ENCODE measurements around the gene PRKCZ.

The PRKCZ gene
- long read RNA-seq, partial matches to known transcripts, result 23 of 62 reads
- long read RNA-seq, other reads (novel, unspliced or antisense), result 39 of 62 reads

DNA sequence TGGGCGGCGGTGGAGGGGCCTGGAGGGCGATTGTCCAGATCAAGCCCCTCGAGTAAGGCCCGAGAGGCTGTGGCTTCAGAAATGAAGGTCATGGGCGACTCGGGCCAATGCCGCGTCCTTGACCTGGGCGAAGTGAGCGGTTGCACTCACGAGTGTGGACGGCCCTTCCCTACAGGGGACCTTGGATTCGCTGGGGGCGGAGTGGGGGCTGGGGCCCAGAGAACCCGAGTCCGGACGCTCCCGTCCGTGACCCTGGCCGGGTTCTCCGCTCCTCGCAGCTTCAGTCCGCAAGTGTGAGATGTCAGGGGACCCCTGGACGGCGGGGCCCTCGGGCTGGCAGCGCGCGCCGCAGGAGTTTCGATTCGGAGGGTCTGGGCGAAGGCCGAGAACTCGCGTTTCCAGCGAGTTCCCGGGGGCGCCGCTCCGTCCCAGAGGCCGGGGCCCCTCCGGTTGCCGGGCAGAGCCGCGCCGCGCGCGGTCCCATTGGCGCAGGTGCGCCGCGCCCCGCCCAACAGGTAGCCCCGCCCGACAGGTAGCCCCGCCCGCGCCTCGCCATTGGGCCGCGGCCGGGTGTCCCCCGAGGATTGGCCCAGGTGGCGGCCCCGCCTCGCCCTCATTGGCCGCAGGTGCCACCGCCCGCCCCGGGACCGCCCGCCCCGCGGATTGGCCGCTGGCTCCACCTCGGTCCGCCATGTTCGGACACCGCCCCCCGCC, at the start of gene PRKCZ:
Gene PRKCZ (plus strand): TSS at position 694 of the 714 bp plus-strand sequence. CDS start 220 bp downstream, outside the sequence.
- no peak for TF ChIP-seq GABPA (IDR thresholded peaks at IDR 0.05; ENCODE audit: low read depth)
- TF ChIP-seq, protein P1, sequence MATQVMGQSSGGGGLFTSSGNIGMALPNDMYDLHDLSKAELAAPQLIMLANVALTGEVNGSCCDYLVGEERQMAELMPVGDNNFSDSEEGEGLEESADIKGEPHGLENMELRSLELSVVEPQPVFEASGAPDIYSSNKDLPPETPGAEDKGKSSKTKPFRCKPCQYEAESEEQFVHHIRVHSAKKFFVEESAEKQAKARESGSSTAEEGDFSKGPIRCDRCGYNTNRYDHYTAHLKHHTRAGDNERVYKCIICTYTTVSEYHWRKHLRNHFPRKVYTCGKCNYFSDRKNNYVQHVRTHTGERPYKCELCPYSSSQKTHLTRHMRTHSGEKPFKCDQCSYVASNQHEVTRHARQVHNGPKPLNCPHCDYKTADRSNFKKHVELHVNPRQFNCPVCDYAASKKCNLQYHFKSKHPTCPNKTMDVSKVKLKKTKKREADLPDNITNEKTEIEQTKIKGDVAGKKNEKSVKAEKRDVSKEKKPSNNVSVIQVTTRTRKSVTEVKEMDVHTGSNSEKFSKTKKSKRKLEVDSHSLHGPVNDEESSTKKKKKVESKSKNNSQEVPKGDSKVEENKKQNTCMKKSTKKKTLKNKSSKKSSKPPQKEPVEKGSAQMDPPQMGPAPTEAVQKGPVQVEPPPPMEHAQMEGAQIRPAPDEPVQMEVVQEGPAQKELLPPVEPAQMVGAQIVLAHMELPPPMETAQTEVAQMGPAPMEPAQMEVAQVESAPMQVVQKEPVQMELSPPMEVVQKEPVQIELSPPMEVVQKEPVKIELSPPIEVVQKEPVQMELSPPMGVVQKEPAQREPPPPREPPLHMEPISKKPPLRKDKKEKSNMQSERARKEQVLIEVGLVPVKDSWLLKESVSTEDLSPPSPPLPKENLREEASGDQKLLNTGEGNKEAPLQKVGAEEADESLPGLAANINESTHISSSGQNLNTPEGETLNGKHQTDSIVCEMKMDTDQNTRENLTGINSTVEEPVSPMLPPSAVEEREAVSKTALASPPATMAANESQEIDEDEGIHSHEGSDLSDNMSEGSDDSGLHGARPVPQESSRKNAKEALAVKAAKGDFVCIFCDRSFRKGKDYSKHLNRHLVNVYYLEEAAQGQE (IDR thresholded peaks at IDR 0.05; ENCODE audit: insufficient replicate concordance, low read depth), result no peak
- TF ChIP-seq SPI1 (IDR thresholded peaks at IDR 0.05; ENCODE audit: borderline replicate concordance, low read depth), result no peak
- TF ChIP-seq POLR2AphosphoS5 (IDR thresholded peaks at IDR 0.05; ENCODE audit: low read depth), result no peak
- TF ChIP-seq, protein P2, sequence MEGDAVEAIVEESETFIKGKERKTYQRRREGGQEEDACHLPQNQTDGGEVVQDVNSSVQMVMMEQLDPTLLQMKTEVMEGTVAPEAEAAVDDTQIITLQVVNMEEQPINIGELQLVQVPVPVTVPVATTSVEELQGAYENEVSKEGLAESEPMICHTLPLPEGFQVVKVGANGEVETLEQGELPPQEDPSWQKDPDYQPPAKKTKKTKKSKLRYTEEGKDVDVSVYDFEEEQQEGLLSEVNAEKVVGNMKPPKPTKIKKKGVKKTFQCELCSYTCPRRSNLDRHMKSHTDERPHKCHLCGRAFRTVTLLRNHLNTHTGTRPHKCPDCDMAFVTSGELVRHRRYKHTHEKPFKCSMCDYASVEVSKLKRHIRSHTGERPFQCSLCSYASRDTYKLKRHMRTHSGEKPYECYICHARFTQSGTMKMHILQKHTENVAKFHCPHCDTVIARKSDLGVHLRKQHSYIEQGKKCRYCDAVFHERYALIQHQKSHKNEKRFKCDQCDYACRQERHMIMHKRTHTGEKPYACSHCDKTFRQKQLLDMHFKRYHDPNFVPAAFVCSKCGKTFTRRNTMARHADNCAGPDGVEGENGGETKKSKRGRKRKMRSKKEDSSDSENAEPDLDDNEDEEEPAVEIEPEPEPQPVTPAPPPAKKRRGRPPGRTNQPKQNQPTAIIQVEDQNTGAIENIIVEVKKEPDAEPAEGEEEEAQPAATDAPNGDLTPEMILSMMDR (IDR thresholded peaks at IDR 0.05; ENCODE audit: insufficient read depth, low read length), result no peak
- Histone ChIP-seq H3K4me3 (replicated peaks; ENCODE audit: insufficient read depth, low read length) (no peak within 1 kb of the TSS), H3K27me3 (ENCODE audit: insufficient read depth, poor library complexity, severe bottlenecking) (peaks cover 47% of the 10 kb centered on the region), H3K27ac (replicated peaks) (no peak within 1 kb of the TSS)
- no peak for DNase-seq (ENCODE audit: low read depth in 1 of 2, low spot score in 1 of 2)

DNA sequence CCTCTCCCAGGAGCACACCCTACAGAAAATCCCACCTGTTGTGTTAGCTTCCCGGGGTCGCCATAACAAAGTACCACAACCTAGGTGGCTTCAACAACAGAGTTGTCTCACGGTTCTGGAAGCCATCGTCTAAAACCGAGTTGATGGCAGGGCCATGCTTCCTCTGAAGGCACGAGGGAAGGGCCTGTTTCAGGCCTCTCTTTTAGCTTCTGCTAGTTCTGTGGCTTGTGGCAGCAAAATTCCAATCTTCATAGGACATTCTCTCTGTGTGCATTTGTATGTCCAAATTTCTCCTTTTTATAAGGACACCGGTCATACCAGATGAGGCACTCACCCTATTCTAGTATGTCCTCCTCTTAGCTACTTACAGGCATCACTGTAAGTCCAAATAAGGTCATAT, 49.8 kb upstream of the PRKCZ start:
- peaks cover 12% of the 10 kb centered on the region for H3K27me3 ChIP-seq (ENCODE audit: insufficient read depth, poor library complexity, severe bottlenecking)
- no peak for DNase-seq (ENCODE audit: low read depth in 1 of 2, low spot score in 1 of 2)
- no peak for TF ChIP-seq SPI1 (IDR thresholded peaks at IDR 0.05; ENCODE audit: borderline replicate concordance, low read depth)
- TF ChIP-seq, protein P2 (IDR thresholded peaks at IDR 0.05; ENCODE audit: insufficient read depth, low read length), result no peak
- TF ChIP-seq, protein P1 (IDR thresholded peaks at IDR 0.05; ENCODE audit: insufficient replicate concordance, low read depth), result no peak
- TF ChIP-seq GABPA (IDR thresholded peaks at IDR 0.05; ENCODE audit: low read depth), result no peak
- no peak for TF ChIP-seq POLR2AphosphoS5 (IDR thresholded peaks at IDR 0.05; ENCODE audit: low read depth)

GRCh38 chr1:2000850-2001249, 49.4 kb upstream of the PRKCZ start:
- TF ChIP-seq SPI1 (IDR thresholded peaks at IDR 0.05; ENCODE audit: borderline replicate concordance, low read depth), result no peak
- TF ChIP-seq, protein P2 (IDR thresholded peaks at IDR 0.05; ENCODE audit: insufficient read depth, low read length), result no peak
- TF ChIP-seq GABPA (IDR thresholded peaks at IDR 0.05; ENCODE audit: low read depth), result no peak
- TF ChIP-seq POLR2AphosphoS5 (IDR thresholded peaks at IDR 0.05; ENCODE audit: low read depth), result no peak
- TF ChIP-seq, protein P1 (IDR thresholded peaks at IDR 0.05; ENCODE audit: insufficient replicate concordance, low read depth), result no peak
- Histone ChIP-seq H3K27ac (replicated peaks) (no peak overlapping the region), H3K27me3 (ENCODE audit: insufficient read depth, poor library complexity, severe bottlenecking) (peaks cover 12% of the 10 kb centered on the region), H3K4me3 (replicated peaks; ENCODE audit: insufficient read depth, low read length) (no peak overlapping the region)
- no peak for DNase-seq (ENCODE audit: low read depth in 1 of 2, low spot score in 1 of 2)

More for the DNA sequence above, 49.8 kb upstream of the PRKCZ start:
- H3K4me3 ChIP-seq (replicated peaks; ENCODE audit: insufficient read depth, low read length), result no peak overlapping the region
- no peak overlapping the region for H3K27ac ChIP-seq (replicated peaks)

All from HL-60 (cell line).